RWPE1 (cell line): ENCODE results near the gene SLMAP.

Experiments
- CTCF ChIA-PET: fragments of 350-600 bp; sonication (Branson Sonifier 250); formaldehyde crosslinking; extraction: SDS; loops from one replicate; lab custom pipeline; 2021; lab: Yijun Ruan, JAX
- POLR2A ChIA-PET: fragments of 400-600 bp; formaldehyde crosslinking; extraction: SDS; loops from one replicate; lab custom pipeline; 2020; ENCODE audit warnings: antibody characterized with exemption; ENCODE audit not compliant: low non-redundant PET; lab: Yijun Ruan, JAX
- DNase-seq: peaks from one replicate; pipeline ENCODE4 v3.0.0; 2012; ENCODE audit warnings: low spot score
- H3K27ac ChIP-seq: fragments of 450-650 bp; 2 replicates; pipeline ENCODE4 v1.5.1; 2017
- TF ChIP-seq, protein P1 (sequence below): fragments of 450-650 bp; conservative IDR thresholded peaks from 2 replicates; pipeline ENCODE4 v1.5.1; 2017; ENCODE audit warnings: low read depth, mild to moderate bottlenecking

Gene SLMAP

DNA sequence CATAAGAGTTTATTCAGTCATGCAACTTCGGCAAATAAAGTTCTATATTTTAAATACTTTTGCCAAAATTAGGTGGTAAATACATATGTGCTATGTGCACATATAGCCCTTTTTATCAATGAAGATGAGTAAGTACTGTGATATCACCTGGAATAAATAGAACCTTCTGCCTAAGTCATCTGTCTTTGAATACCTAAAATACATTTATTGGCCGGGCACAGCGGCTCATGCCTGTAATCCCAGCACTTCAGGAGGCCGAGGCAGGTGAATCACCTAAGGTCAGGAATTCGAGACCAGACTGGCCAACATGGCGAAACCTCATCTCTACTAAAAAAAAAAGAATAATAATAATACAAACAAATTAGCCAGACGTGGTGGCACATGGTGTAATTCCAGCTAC is 178.3 kb downstream of the SLMAP start:
- ChIA-PET POLR2A (no interaction called here), CTCF (interaction anchor here (0.6 kb wide), 1 partner anchor 407 kb away, joined by 3 read pairs; no protein-coding TSS in a partner anchor)
- no peak overlapping the region for H3K27ac ChIP-seq
- TF ChIP-seq, protein P1, sequence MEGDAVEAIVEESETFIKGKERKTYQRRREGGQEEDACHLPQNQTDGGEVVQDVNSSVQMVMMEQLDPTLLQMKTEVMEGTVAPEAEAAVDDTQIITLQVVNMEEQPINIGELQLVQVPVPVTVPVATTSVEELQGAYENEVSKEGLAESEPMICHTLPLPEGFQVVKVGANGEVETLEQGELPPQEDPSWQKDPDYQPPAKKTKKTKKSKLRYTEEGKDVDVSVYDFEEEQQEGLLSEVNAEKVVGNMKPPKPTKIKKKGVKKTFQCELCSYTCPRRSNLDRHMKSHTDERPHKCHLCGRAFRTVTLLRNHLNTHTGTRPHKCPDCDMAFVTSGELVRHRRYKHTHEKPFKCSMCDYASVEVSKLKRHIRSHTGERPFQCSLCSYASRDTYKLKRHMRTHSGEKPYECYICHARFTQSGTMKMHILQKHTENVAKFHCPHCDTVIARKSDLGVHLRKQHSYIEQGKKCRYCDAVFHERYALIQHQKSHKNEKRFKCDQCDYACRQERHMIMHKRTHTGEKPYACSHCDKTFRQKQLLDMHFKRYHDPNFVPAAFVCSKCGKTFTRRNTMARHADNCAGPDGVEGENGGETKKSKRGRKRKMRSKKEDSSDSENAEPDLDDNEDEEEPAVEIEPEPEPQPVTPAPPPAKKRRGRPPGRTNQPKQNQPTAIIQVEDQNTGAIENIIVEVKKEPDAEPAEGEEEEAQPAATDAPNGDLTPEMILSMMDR = no peak
- DNase-seq = no peak

DNA sequence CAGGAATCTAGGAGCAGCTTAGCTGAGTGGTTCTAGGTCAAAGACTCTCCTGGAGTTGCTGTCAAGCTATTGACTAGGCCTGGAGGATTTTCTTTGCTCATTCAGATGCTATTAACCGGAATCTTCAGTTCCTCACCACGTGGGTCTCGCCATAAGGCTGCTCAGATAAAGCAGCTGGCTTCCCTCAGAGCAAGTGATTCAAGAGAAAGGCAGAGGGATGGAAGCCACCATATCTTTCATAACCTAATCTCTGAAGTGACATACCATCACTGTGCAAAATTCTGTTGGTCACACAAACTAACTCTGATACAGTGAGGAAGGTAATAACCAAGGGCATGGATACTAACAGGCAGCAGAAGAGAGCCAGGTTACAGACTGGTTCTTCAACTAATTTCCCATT is 179.4 kb downstream of the SLMAP start:
- TF ChIP-seq, protein P1 = no peak
- H3K27ac ChIP-seq = no peak overlapping the region
- DNase-seq = no peak
- POLR2A ChIA-PET = no interaction called here
- CTCF ChIA-PET = no interaction called here

DNA sequence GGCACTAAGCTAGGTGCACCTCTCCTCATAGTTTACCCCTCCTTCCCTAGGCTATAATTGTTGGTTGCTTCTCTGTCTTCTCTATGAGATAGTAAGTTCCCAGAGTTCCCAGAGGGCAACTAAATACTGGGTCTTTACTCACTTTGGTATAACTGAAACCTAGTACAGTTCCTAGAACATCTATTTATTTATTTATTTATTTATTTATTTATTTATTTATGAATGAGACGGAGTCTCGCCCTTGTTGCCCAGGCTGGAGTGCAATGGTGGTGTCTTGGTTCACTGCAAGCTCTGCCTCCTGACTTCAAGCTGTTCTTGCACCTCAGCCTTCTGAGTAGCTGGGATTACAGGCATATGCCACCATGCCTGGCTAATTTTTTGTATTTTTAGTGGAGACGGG is 181.0 kb downstream of the SLMAP start:
- H3K27ac ChIP-seq = no peak overlapping the region
- POLR2A ChIA-PET = no interaction called here
- DNase-seq = no peak
- TF ChIP-seq, protein P1 = no peak
- CTCF ChIA-PET = interaction anchor here (0.6 kb wide), 1 partner anchor 31 kb away, joined by 6 read pairs; no protein-coding TSS in a partner anchor

DNA sequence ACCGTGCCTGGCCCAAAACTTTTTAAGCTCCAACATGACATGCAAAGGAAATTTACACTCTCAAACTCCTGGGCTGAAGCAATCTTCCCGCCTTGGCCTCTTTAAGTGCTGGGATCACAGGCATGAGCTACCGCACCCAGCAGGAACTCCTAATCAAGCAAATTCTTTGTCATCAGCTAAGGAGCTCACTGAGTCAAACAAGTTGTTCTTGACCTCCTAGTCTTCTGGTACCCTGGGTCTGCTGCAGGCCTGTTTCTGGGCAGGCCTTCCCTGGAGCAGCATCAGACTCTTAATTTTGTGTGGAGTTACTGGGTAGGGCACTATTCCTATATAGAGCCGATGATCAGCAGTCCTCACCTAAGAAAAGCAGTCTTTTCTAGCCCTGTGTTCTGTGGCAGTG is 183.7 kb downstream of the SLMAP start:
- no peak for DNase-seq
- POLR2A ChIA-PET = no interaction called here
- H3K27ac ChIP-seq = no peak overlapping the region
- TF ChIP-seq, protein P1 = no peak
- CTCF ChIA-PET = no interaction called here

DNA sequence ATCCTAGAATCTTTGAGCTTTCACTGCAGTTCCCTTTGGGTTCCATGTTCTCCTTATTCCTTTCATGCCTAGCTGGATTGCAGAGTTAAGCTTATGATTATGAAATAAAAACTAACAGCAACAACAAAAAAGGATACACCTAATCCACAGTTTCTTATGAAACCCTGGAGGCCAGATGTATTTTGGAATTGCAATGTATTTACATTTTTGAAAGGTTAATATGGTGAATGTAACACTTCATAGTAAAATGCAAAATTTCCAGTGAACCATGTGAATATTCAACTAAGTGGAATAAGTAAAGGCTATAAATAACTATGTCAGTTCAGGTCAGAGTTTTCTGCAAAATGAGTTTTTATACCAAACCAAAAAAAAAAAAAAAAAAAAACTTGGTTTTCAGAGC is 186.3 kb downstream of the SLMAP start:
- ChIA-PET CTCF (no interaction called here), POLR2A (no interaction called here)
- TF ChIP-seq, protein P1 = no peak

DNA sequence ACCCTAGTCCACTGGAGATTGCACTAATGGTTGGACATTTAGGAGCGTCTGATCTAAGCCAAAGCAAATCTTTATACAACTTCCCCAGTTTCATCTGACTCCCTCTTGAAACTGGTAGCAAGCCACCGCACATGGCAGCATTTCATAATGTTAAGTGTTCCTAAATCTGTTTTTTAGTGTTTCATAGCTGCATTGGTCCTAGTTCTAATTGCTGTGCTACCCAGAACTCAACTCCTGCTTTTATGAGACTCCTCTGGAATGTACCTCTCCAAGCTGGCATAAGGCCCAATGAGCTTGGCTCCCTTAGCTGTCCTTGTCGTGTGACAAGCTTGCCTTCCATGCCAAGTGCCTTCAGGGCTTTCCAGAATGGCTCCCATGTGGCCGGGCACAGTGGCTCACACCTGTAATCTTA is 186.8 kb downstream of the SLMAP start:
- CTCF ChIA-PET = no interaction called here
- H3K27ac ChIP-seq = peak overlapping the region; percentile 37
- TF ChIP-seq, protein P1 = no peak
- no peak for DNase-seq
- POLR2A ChIA-PET = no interaction called here

More for the DNA sequence above, 186.3 kb downstream of the SLMAP start:
- H3K27ac ChIP-seq = no peak overlapping the region
- DNase-seq = no peak
